Measurements from ENCODE around the gene PACRG.

PACRG gene

GRCh38 chr6:162833776-162834175 lies 106.0 kb downstream of the PACRG start:
- Histone ChIP-seq H3K9me3 (ENCODE audit: control insufficient read depth, insufficient read depth, low read depth, low read length) (peaks cover 4% of the 10 kb centered on the region), H3K4me1 (ENCODE audit: control insufficient read depth, insufficient read depth, low read length) (no peaks in the 10 kb centered on the region), H3K27me3 (ENCODE audit: control insufficient read depth, insufficient read depth, low read length) (no peaks in the 10 kb centered on the region), H3K36me3 (ENCODE audit: control insufficient read depth, insufficient read depth, low read length) (no peaks in the 10 kb centered on the region), H3K9ac (ENCODE audit: low read length) (no peak overlapping the region), H3K4me3 (ENCODE audit: low read depth, low read length) (no peak overlapping the region), H3K27ac (ENCODE audit: low read depth, low read length) (no peak overlapping the region)

DNA sequence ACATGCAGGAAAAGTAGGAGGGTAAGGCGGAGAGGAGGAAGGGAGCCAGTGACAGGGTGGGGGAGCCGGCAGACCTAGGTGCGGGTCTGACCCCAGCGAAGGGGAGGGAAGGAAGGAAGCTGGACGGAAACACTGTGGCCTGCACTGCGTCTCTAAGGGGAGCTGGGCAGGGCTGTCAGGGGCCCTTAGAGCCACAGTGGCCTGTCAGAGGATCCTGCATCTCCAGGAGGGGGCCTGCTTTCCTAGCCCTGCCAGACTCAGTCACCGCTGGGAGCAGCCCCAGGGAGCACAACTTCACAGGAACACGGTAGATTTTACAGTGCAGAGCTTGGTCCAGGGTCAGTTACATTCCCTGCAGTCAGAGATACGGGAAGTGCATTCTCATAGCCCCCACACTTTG lies 118.2 kb downstream of the PACRG start:
- no peaks in the 10 kb centered on the region for H3K4me1 ChIP-seq (ENCODE audit: control insufficient read depth, insufficient read depth, low read length)
- no peaks in the 10 kb centered on the region for H3K36me3 ChIP-seq (ENCODE audit: control insufficient read depth, insufficient read depth, low read length)
- H3K27me3 ChIP-seq (ENCODE audit: control insufficient read depth, insufficient read depth, low read length), result no peaks in the 10 kb centered on the region
- H3K27ac ChIP-seq (ENCODE audit: low read depth, low read length), result no peak overlapping the region
- no peak overlapping the region for H3K4me3 ChIP-seq (ENCODE audit: low read depth, low read length)
- no peak overlapping the region for H3K9ac ChIP-seq (ENCODE audit: low read length)
- peaks cover 5% of the 10 kb centered on the region; the same call in 1 of the 2 replicates for H3K9me3 ChIP-seq (ENCODE audit: control insufficient read depth, insufficient read depth, low read depth, low read length)

GRCh38 chr6:162846723-162847122 lies 118.9 kb downstream of the PACRG start:
- no peak overlapping the region for H3K9ac ChIP-seq (ENCODE audit: low read length)
- no peaks in the 10 kb centered on the region for H3K27me3 ChIP-seq (ENCODE audit: control insufficient read depth, insufficient read depth, low read length)

DNA sequence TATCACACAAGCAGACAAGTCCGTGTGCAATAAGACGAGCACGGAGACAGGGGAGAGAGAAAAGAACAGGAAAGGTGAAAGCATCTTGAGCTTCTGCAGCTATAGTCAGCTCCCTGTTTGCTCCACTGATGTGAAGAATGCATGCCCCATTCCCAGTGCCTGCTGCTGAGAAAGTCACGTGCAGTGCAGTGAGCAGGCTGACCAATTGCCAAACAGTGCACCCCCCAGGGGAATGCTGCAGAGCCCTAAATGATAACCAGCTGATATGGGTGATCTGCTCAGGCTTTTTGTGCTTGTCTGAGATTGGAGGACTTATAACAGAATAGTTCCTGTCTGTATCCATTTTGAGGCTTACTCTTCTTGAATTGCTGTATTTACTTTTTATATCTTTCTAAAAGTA lies 121.5 kb downstream of the PACRG start:
- Histone ChIP-seq H3K36me3 (ENCODE audit: control insufficient read depth, insufficient read depth, low read length) (no peaks in the 10 kb centered on the region), H3K27me3 (ENCODE audit: control insufficient read depth, insufficient read depth, low read length) (no peaks in the 10 kb centered on the region), H3K27ac (ENCODE audit: low read depth, low read length) (no peak overlapping the region), H3K9ac (ENCODE audit: low read length) (no peak overlapping the region), H3K9me3 (ENCODE audit: control insufficient read depth, insufficient read depth, low read depth, low read length) (peaks cover 3% of the 10 kb centered on the region; the same call in 1 of the 2 replicates), H3K4me1 (ENCODE audit: control insufficient read depth, insufficient read depth, low read length) (peaks cover 10% of the 10 kb centered on the region), H3K4me3 (ENCODE audit: low read depth, low read length) (no peak overlapping the region)

More at GRCh38 chr6:162846723-162847122, 118.9 kb downstream of the PACRG start:
- Histone ChIP-seq H3K4me3 (ENCODE audit: low read depth, low read length) (no peak overlapping the region), H3K9me3 (ENCODE audit: control insufficient read depth, insufficient read depth, low read depth, low read length) (peaks cover 5% of the 10 kb centered on the region; the same call in 1 of the 2 replicates), H3K36me3 (ENCODE audit: control insufficient read depth, insufficient read depth, low read length) (no peaks in the 10 kb centered on the region), H3K27ac (ENCODE audit: low read depth, low read length) (no peak overlapping the region), H3K4me1 (ENCODE audit: control insufficient read depth, insufficient read depth, low read length) (no peaks in the 10 kb centered on the region)

DNA sequence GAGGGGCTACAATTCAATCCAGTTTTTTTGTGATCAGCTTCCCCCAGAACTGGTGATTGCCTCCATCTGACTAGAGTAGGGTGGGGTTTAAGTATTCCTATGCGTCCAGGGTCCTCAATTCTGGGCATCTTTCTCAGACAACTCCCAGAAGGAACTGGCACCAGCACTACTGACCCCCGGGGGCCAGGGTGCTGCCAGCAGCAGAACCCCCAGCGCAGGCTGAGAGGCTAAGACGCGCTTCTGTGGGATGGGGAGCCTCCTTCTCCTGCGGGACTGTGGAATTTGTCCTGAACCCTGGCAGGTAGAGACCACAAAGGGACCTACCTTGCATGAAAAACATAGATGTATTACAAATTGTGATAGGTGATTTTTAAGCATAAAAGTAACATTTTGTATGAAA lies 124.4 kb downstream of the PACRG start:
- Histone ChIP-seq H3K27ac (ENCODE audit: low read depth, low read length) (no peak overlapping the region), H3K27me3 (ENCODE audit: control insufficient read depth, insufficient read depth, low read length) (no peaks in the 10 kb centered on the region)

GRCh38 chr6:162852840-162853577 lies 125.2 kb downstream of the PACRG start:
- H3K9ac ChIP-seq (ENCODE audit: low read length), result no peak overlapping the region
- no peaks in the 10 kb centered on the region for H3K36me3 ChIP-seq (ENCODE audit: control insufficient read depth, insufficient read depth, low read length)
- H3K9me3 ChIP-seq (ENCODE audit: control insufficient read depth, insufficient read depth, low read depth, low read length), result no peaks in the 10 kb centered on the region
- H3K27ac ChIP-seq (ENCODE audit: low read depth, low read length), result no peak overlapping the region
- H3K27me3 ChIP-seq (ENCODE audit: control insufficient read depth, insufficient read depth, low read length), result no peaks in the 10 kb centered on the region
- H3K4me1 ChIP-seq (ENCODE audit: control insufficient read depth, insufficient read depth, low read length), result peaks cover 27% of the 10 kb centered on the region
- H3K4me3 ChIP-seq (ENCODE audit: low read depth, low read length), result no peak overlapping the region

More for the DNA sequence above, 124.4 kb downstream of the PACRG start:
- Histone ChIP-seq H3K4me3 (ENCODE audit: low read depth, low read length) (no peak overlapping the region), H3K4me1 (ENCODE audit: control insufficient read depth, insufficient read depth, low read length) (peaks cover 21% of the 10 kb centered on the region), H3K9ac (ENCODE audit: low read length) (no peak overlapping the region), H3K9me3 (ENCODE audit: control insufficient read depth, insufficient read depth, low read depth, low read length) (no peaks in the 10 kb centered on the region), H3K36me3 (ENCODE audit: control insufficient read depth, insufficient read depth, low read length) (no peaks in the 10 kb centered on the region)

DNA sequence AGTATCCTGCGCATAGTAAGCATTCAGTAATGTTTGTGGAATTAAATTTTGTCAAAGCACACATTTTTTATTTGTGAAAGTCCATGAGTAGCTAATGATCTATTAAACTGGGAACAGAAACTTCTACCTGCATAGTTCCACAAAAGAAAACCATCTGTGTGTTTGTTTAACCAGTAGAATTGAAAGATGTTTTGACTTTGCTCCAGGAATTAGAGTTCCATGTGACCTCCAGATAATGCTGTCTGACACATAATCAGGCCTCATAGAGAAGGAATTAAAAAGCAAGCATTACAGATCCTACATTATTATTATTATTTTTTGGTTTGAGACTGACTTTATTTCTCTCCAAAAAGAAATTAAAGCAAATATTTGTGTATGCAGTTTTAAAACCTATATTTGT lies 126.5 kb downstream of the PACRG start:
- no peaks in the 10 kb centered on the region for H3K36me3 ChIP-seq (ENCODE audit: control insufficient read depth, insufficient read depth, low read length)
- H3K4me3 ChIP-seq (ENCODE audit: low read depth, low read length), result no peak overlapping the region
- peaks cover 3% of the 10 kb centered on the region for H3K9me3 ChIP-seq (ENCODE audit: control insufficient read depth, insufficient read depth, low read depth, low read length)
- H3K9ac ChIP-seq (ENCODE audit: low read length), result no peak overlapping the region
- peaks cover 27% of the 10 kb centered on the region for H3K4me1 ChIP-seq (ENCODE audit: control insufficient read depth, insufficient read depth, low read length)
- H3K27ac ChIP-seq (ENCODE audit: low read depth, low read length), result no peak overlapping the region
- no peaks in the 10 kb centered on the region for H3K27me3 ChIP-seq (ENCODE audit: control insufficient read depth, insufficient read depth, low read length)

GRCh38 chr6:162854734-162855191 lies 127.0 kb downstream of the PACRG start:
- Histone ChIP-seq H3K27ac (ENCODE audit: low read depth, low read length) (no peak overlapping the region), H3K36me3 (ENCODE audit: control insufficient read depth, insufficient read depth, low read length) (no peaks in the 10 kb centered on the region), H3K4me1 (ENCODE audit: control insufficient read depth, insufficient read depth, low read length) (peaks cover 27% of the 10 kb centered on the region), H3K9ac (ENCODE audit: low read length) (no peak overlapping the region), H3K9me3 (ENCODE audit: control insufficient read depth, insufficient read depth, low read depth, low read length) (peaks cover 3% of the 10 kb centered on the region), H3K4me3 (ENCODE audit: low read depth, low read length) (no peak overlapping the region), H3K27me3 (ENCODE audit: control insufficient read depth, insufficient read depth, low read length) (no peaks in the 10 kb centered on the region)

GRCh38 chr6:162856885-162857284 lies 129.1 kb downstream of the PACRG start:
- peak overlapping the region; percentile 22 for H3K4me3 ChIP-seq (ENCODE audit: low read depth, low read length)
- H3K27me3 ChIP-seq (ENCODE audit: control insufficient read depth, insufficient read depth, low read length), result no peaks in the 10 kb centered on the region
- no peaks in the 10 kb centered on the region for H3K36me3 ChIP-seq (ENCODE audit: control insufficient read depth, insufficient read depth, low read length)
- H3K27ac ChIP-seq (ENCODE audit: low read depth, low read length), result peak overlapping the region; percentile 63
- peaks cover 3% of the 10 kb centered on the region for H3K9me3 ChIP-seq (ENCODE audit: control insufficient read depth, insufficient read depth, low read depth, low read length)
- peaks cover 27% of the 10 kb centered on the region for H3K4me1 ChIP-seq (ENCODE audit: control insufficient read depth, insufficient read depth, low read length)
- H3K9ac ChIP-seq (ENCODE audit: low read length), result peak overlapping the region; percentile 41

GRCh38 chr6:162857326-162857725 lies 129.6 kb downstream of the PACRG start:
- Histone ChIP-seq H3K4me3 (ENCODE audit: low read depth, low read length) (peak overlapping the region; percentile 22), H3K36me3 (ENCODE audit: control insufficient read depth, insufficient read depth, low read length) (no peaks in the 10 kb centered on the region), H3K9me3 (ENCODE audit: control insufficient read depth, insufficient read depth, low read depth, low read length) (peaks cover 3% of the 10 kb centered on the region), H3K9ac (ENCODE audit: low read length) (peak overlapping the region; percentile 41), H3K27me3 (ENCODE audit: control insufficient read depth, insufficient read depth, low read length) (no peaks in the 10 kb centered on the region), H3K27ac (ENCODE audit: low read depth, low read length) (peak overlapping the region; percentile 63), H3K4me1 (ENCODE audit: control insufficient read depth, insufficient read depth, low read length) (peaks cover 25% of the 10 kb centered on the region)

GRCh38 chr6:162862462-162862861 lies 134.7 kb downstream of the PACRG start:
- H3K36me3 ChIP-seq (ENCODE audit: control insufficient read depth, insufficient read depth, low read length), result no peaks in the 10 kb centered on the region
- peaks cover 3% of the 10 kb centered on the region for H3K4me1 ChIP-seq (ENCODE audit: control insufficient read depth, insufficient read depth, low read length)
- H3K4me3 ChIP-seq (ENCODE audit: low read depth, low read length), result no peak overlapping the region
- H3K27me3 ChIP-seq (ENCODE audit: control insufficient read depth, insufficient read depth, low read length), result no peaks in the 10 kb centered on the region
- no peak overlapping the region for H3K27ac ChIP-seq (ENCODE audit: low read depth, low read length)
- H3K9me3 ChIP-seq (ENCODE audit: control insufficient read depth, insufficient read depth, low read depth, low read length), result peaks cover 3% of the 10 kb centered on the region
- H3K9ac ChIP-seq (ENCODE audit: low read length), result no peak overlapping the region

Data from HUES6 (cell line).